Left cardiac atrium (tissue), 4 donors: ENCODE data around the gene PTCD3. TPM values are rescaled to one million over a fixed set of nuclear protein-coding genes. Genes with fewer than 3 reads are reported as not detected.
A peak's percentile ranks its signal among the peaks of the same experiment; 100 is the strongest.

ENCODE experiments used
- ATAC-seq, 2 donors: fragments of 200-7000 bp; cut with Tn5 transposase; one replicate each; pipeline ENCODE4 v1.9.1; 2020; ENCODE audit warnings: mild to moderate bottlenecking in 2 of 2, moderate library complexity in 2 of 2
- DNase-seq: peaks from one replicate; pipeline ENCODE4 v3.0.0-alpha.2; 2020
- intact Hi-C, 2 donors: fragments of 100-400 bp; cut with DNase I; formaldehyde crosslinking; loops; one replicate each; pipeline versions ENCODE4 v1.14.1 to v1.15.1; 2022 to 2023
- total RNA-seq, 2 donors: library from RNA; stranded (reverse); fragmentation: NEBNext Ultra II Directional; extraction: Animal tissue kit (Norgen Biotek cat#: 25700); gene quantifications; one replicate each; pipeline ENCODE4 v1.2.1, GENCODE V29; 2021
- donor health status: DM: no; HTN: yes; CAD: no.
- donor health status: DM: no; HTN: yes; CAD: no; lungs with severe emphysema.
- donor health status: DM: yes; HTN: yes; CAD: no.
- donor health status: Dilated cardiomyopathy.

The PTCD3 gene
- total RNA-seq, 2 donors from 2014 or later = 89.6 to 124 TPM

DNA sequence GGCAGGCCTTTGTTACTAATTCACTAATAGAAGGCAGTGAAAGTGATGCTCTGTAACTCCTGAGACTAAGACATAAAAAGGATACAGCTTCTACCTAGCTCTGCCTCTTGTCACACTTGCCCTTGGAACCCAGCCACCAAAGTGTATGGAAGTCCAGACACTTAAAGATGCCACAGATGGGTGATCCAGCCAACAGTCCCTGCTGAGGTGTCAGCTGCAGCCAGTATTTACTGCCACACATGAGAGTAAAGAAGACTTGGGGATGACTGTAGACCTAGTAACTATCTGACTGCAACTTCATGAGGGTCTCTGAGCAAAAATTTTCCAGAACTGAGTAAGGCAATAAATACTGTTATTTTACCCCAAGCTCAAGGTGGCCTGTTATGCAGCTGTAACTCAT is 80.4 kb downstream of the PTCD3 start:
- intact Hi-C loops = no loop called here
- DNase-seq (no peak), ATAC-seq (peak in 1 of 2 donors; percentile 8)

DNA sequence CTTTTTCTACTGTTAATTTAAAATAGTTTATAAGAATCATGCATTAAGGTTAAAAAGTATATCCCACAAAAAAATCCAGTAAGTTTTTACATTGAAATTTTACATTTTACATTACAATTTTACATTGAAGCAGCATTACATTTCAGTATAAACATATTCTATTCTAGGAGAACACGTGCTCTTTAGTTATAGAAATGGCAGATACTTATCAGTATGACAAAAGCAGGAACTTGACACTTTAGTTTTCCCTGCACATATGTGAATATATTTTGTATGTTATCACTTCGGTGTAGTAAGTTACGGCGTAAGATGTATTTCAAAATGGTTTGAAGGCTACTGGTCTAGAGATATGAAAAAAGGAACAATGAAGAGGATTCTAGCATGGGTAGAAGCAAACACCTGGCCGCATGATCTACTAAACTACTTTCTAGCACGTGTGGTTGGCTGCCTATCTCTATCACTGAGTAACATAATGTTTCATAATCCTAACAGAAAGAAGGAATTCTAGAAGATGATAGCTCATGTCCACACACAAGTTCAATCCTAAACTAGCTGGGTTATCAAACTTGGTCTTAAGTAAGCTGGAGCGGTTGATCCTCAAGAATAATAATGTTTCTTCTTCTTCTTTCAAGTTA is 83.9 kb downstream of the PTCD3 start:
- intact Hi-C loops = no loop called here

More for the DNA sequence above, 83.9 kb downstream of the PTCD3 start:
- DNase-seq (no peak), ATAC-seq (no peak)

Other genes starting within 250 kb of the PTCD3 start
- 10 to 100 TPM; 10.6 to 12.5 TPM for gene ST3GAL5, start 217.2 kb upstream of the PTCD3 start, total RNA-seq
- gene POLR1A, start 349 bp upstream of the PTCD3 start, total RNA-seq = 10 to 100 TPM; 17.8 to 33.4 TPM
- 100 to 1,000 TPM; 188 to 212 TPM for gene IMMT, start 89.2 kb downstream of the PTCD3 start, total RNA-seq
- gene MRPL35, start 93.2 kb downstream of the PTCD3 start, total RNA-seq = 10 to 100 TPM; 66.5 to 71.9 TPM
- gene REEP1, start 231.4 kb downstream of the PTCD3 start, total RNA-seq = 10 to 100 TPM; 15.7 to 22.5 TPM